ENCODE results near the gene AURKB. TPM values are rescaled to one million over a fixed set of nuclear protein-coding genes. Genes with fewer than 3 reads are reported as not detected.
"Not testable (repeated sequence)": the region's sequence is repeated elsewhere in the genome, so short reads cannot be mapped to it uniquely, and the experiment has no call there.

AURKB gene
- polyA plus RNA-seq, 1 donor from 2014 or later: 0.34 TPM

GRCh38 chr17:8187517-8188262 lies 22.7 kb downstream of the AURKB start:
- Mint-ChIP-seq H3K27ac (no peak overlapping the region), H3K36me3 (no peaks in the 10 kb centered on the region), H3K9me3 (no peaks in the 10 kb centered on the region), H3K27me3 (no peaks in the 10 kb centered on the region), H3K4me1 (peaks cover 5 to 13% (median 11%) of the 10 kb centered on the region in 3 donors), H3K4me3 (no peak overlapping the region)

DNA sequence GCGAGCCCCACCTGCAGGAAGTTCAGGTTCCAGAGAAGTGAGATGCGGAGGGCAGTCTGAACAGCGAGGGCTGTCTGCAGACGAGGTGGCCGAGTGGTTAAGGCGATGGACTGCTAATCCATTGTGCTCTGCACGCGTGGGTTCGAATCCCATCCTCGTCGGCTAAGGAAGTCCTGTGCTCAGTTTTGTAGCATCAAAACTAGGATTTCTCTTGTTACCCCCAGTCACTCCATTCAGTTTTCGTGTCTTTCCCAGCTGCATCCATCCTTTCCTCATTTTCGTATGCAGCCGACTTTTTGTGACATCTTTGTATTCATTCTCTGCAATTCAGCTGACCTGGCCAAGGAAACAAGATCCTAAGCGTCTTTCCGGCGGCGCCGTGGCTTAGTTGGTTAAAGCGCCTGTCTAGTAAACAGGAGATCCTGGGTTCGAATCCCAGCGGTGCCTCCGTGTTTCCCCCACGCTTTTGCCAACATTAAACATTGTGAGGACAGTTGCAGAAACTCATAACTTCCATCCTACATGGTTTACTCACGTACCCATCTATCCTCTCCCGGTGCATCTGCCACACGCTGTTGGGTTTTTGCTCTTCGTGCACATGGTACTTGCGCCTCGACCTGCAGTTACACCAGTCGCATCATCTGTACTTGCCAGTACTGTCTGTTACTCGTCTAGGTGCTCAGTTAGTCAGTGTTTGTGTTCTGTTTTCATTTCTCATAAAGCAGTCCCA lies 23.4 kb downstream of the AURKB start:
- Mint-ChIP-seq H3K27me3 (no peaks in the 10 kb centered on the region), H3K36me3 (no peaks in the 10 kb centered on the region), H3K4me1 (peaks cover 7 to 13% (median 12%) of the 10 kb centered on the region in 3 donors), H3K4me3 (no peak overlapping the region), H3K27ac (no peak overlapping the region), H3K9me3 (no peaks in the 10 kb centered on the region)

DNA sequence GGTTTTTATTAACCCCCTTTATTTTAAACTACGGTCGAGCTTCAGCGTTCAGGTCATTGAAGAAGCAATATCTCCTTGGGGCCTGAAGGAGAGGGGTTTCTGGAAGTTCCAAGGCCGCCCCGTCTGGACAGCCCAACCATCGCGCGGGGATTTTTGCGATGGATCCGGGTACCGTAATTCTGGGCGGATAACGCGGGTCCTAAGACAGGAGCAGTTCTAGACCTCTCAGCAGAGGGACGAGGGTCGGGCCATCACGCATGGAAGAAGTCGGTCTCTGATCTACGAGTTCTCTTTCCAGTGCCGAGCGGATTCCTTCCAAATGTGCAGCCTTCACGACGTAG lies 24.0 kb downstream of the AURKB start:
- Mint-ChIP-seq H3K36me3 (no peaks in the 10 kb centered on the region), H3K9me3 (no peaks in the 10 kb centered on the region), H3K4me1 (peaks cover 11 to 15% (median 11%) of the 10 kb centered on the region in 3 donors), H3K4me3 (no peak overlapping the region), H3K27me3 (no peaks in the 10 kb centered on the region), H3K27ac (no peak overlapping the region)

DNA sequence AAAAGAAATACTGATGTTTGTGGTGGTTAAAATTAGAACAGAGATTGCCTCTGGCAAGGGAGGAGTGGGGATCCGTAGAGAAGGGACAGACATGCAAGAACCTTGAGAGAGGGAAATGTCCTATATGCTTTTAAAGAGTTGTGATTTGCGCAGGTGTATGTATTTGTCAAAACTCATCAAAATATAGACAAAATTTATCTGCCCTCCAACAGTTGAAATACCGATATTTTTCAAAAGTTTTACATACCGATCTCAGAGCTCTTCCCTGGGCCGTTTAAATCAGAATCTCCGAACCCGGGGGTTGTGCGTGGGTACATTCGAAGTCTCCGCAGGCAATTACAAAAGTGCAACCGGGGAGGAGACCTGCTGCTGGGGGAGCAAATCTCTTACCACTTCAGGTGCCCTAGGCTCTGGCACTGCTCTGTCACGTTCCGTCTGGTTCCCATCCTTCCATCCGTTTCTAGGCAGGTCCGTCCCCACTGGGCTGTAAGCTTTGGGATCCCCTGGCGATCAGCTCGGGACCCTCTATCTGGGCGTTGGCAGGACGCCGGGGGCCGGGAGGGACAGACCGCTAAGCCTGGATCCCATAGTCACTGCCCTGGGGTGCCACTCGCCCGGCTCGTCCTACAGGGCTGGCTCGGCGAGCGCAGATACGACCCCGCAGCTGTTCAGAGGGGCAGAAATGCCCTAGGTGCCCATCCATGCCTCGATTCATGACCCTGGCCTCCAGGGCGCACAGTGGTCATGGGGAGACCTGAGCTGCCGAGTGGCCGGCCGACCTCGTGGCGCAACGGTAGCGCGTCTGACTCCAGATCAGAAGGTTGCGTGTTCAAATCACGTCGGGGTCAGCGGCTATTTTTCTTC lies 24.6 kb downstream of the AURKB start:
- Mint-ChIP-seq H3K4me3 (no peak overlapping the region), H3K27ac (no peak overlapping the region), H3K27me3 (no peaks in the 10 kb centered on the region), H3K4me1 (peaks cover 8 to 15% (median 11%) of the 10 kb centered on the region in 3 donors), H3K9me3 (no peaks in the 10 kb centered on the region), H3K36me3 (no peaks in the 10 kb centered on the region)

GRCh38 chr17:8176998-8177731 lies 33.2 kb downstream of the AURKB start:
- Mint-ChIP-seq H3K27me3 (no peaks in the 10 kb centered on the region), H3K4me1 (peaks cover 29 to 35% (median 34%) of the 10 kb centered on the region in 3 donors), H3K4me3 (peak overlapping the region; percentile 87 to 99 (median 94)), H3K9me3 (no peaks in the 10 kb centered on the region), H3K27ac (peak overlapping the region; percentile 73 to 96 (median 95)), H3K36me3 (no peaks in the 10 kb centered on the region)

- H3K27me3 Mint-ChIP-seq: no peaks in the 10 kb centered on the region
- peak within 1 kb of the TSS; percentile 87 to 99 (median 94) for H3K4me3 Mint-ChIP-seq
- peaks cover 24 to 32% (median 32%) of the 10 kb centered on the region in 3 donors for H3K4me1 Mint-ChIP-seq
- H3K27ac Mint-ChIP-seq: peak within 1 kb of the TSS; percentile 94 to 96 (median 95)
- H3K9me3 Mint-ChIP-seq: no peaks in the 10 kb centered on the region
- no peaks in the 10 kb centered on the region for H3K36me3 Mint-ChIP-seq
Observed at GRCh38 chr17:8176197-8176940, 34.0 kb downstream of the AURKB start, which contains the start of gene TMEM107. TSS of gene TMEM107 (minus strand) at chr17:8176380. CDS start at chr17:8176286, 94 bp downstream.

DNA sequence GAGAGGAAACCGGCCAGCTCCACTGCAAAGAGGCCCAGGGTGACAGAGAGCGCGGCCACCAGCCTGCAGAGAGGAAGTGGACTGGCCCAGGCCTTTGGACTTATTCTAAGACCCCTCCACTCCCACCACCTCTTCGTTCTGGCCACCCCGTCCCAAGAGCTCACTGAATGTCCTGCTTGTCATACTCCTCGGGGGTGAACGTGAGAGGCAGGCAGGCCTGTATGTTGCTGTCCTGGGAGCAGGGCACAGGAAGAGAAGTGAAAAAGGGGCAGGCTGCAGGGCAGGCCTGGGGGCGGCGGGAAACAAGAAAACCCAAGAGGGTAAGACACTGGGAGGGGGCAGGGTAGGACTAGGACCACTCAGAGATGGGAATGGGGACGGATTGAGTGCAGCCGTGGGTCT lies 34.6 kb downstream of the AURKB start:
- H3K27ac Mint-ChIP-seq: peak overlapping the region; percentile 94 to 96 (median 95)
- H3K4me3 Mint-ChIP-seq: peak overlapping the region; percentile 87 to 99 (median 94)
- H3K4me1 Mint-ChIP-seq: peaks cover 24 to 32% (median 30%) of the 10 kb centered on the region in 3 donors
- H3K9me3 Mint-ChIP-seq: no peaks in the 10 kb centered on the region
- no peaks in the 10 kb centered on the region for H3K27me3 Mint-ChIP-seq
- H3K36me3 Mint-ChIP-seq: no peaks in the 10 kb centered on the region

- peaks cover 24 to 32% (median 29%) of the 10 kb centered on the region in 3 donors for H3K4me1 Mint-ChIP-seq
- peak overlapping the region; percentile 91 to 97 (median 94) for H3K4me3 Mint-ChIP-seq
- no peaks in the 10 kb centered on the region for H3K36me3 Mint-ChIP-seq
Observed at GRCh38 chr17:8173871-8174322, 36.5 kb downstream of the AURKB start.

GRCh38 chr17:8173056-8173870 lies 37.1 kb downstream of the AURKB start:
- peaks cover 24 to 32% (median 29%) of the 10 kb centered on the region in 3 donors for H3K4me1 Mint-ChIP-seq
- no peaks in the 10 kb centered on the region for H3K9me3 Mint-ChIP-seq
- H3K4me3 Mint-ChIP-seq: peak overlapping the region; percentile 91 to 97 (median 94)
- no peaks in the 10 kb centered on the region for H3K27me3 Mint-ChIP-seq
- H3K36me3 Mint-ChIP-seq: no peaks in the 10 kb centered on the region
- peak overlapping the region; percentile 96 to 100 (median 100) for H3K27ac Mint-ChIP-seq

More at GRCh38 chr17:8173871-8174322, 36.5 kb downstream of the AURKB start:
- Mint-ChIP-seq H3K9me3 (no peaks in the 10 kb centered on the region), H3K27me3 (no peaks in the 10 kb centered on the region), H3K27ac (peak overlapping the region; percentile 96 to 100 (median 100))

GRCh38 chr17:8170186-8170585 lies 40.2 kb downstream of the AURKB start:
- H3K9me3 Mint-ChIP-seq, H3K4me3 Mint-ChIP-seq, H3K27me3 Mint-ChIP-seq, H3K36me3 Mint-ChIP-seq, H3K27ac Mint-ChIP-seq: not testable (repeated sequence)
- H3K4me1 Mint-ChIP-seq: peaks cover 13 to 19% (median 15%) of the 10 kb centered on the region in 3 donors

DNA sequence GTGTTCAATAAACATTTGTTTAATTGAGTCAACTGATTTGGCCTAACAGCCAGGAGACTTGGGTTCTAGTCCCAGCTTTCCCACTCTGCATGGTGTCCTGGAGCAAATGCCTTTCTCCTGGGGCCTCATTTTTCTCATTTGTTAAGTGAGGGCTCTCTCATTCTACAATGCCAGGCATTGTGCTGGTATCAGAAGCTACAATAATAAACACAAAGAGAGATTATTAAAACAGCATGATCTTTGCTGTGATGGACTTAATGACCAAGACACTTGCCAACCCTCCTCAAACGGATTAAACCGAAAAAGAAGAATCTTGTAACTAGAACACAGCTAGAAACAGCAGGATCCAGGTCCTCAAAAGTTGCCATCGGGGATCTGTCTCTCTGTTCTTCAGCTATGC lies 42.8 kb downstream of the AURKB start:
- no peaks in the 10 kb centered on the region for H3K27me3 Mint-ChIP-seq
- peaks cover 0 to 16% (median 14%) of the 10 kb centered on the region in 3 donors for H3K4me1 Mint-ChIP-seq
- no peaks in the 10 kb centered on the region for H3K36me3 Mint-ChIP-seq
- no peak overlapping the region for H3K4me3 Mint-ChIP-seq
- peak overlapping the region in 1 of 3 donors; percentile 32 for H3K27ac Mint-ChIP-seq
- H3K9me3 Mint-ChIP-seq: no peaks in the 10 kb centered on the region

- Mint-ChIP-seq H3K36me3 (no peaks in the 10 kb centered on the region), H3K4me1 (peaks cover 0 to 15% (median 14%) of the 10 kb centered on the region in 3 donors), H3K4me3 (no peak overlapping the region), H3K27me3 (no peaks in the 10 kb centered on the region), H3K9me3 (no peaks in the 10 kb centered on the region), H3K27ac (peak overlapping the region in 1 of 3 donors; percentile 39)
Observed at GRCh38 chr17:8166731-8167130, 43.6 kb downstream of the AURKB start.

DNA sequence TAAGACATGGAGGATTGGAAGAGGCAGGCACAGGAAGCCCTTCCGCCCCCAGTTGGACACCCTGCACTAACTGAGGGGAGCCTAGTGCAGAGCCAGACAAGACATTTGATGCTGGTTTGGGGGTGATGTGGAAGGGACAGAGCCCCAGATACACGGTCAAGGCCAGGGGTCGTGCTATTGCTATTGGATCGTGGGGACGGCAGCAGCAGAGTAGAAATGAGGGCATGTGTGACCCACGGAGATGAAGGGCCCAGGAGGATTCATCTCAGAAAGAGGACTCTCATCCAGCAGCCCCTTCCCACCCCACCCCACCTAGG lies 45.6 kb downstream of the AURKB start:
- Mint-ChIP-seq H3K4me3 (peak overlapping the region in 3 of 4 donors; percentile 21 to 77 (median 76)), H3K27me3 (no peaks in the 10 kb centered on the region), H3K27ac (peak overlapping the region in 2 of 3 donors; percentile 91 to 95), H3K9me3 (no peaks in the 10 kb centered on the region), H3K36me3 (no peaks in the 10 kb centered on the region), H3K4me1 (peaks cover 0 to 29% (median 28%) of the 10 kb centered on the region in 3 donors)
